ENCODE results near the gene FOXN1.
"Not testable (repeated sequence)": the region's sequence is repeated elsewhere in the genome, so short reads cannot be mapped to it uniquely, and the experiment has no call there.

The FOXN1 gene

DNA sequence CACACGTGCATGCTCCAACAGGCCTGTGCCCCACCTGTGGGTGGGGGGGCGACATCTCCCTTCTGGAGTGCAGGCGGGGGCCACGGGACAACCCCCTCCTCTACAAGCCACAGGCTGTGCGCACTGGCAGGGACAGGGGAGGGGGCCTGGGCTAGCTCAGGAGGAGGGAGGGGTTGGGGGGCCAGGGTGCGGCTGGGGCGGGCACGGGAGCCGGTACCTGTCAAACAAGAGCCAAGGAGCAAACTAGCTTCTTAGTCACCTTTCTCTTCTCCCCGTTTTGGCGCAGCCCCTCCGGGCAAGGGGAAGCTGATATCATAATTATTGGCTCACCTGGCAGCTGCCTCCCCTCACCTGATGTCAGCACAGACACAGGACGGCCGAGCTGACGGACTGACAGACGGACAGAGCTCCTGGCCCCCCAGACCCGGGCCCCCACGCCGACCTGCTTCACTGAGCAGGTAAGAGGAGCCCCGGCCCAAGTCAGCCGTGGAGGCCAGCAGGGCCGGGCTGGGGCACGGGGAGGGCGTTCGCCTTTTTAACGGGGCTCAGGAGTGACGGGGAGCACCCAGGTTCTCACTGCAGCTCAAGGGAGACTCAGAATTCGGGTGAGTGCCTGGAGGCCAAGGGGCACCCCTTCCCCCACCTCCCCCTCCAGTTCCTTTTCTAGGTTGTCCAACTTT, at the start of gene FOXN1:
FOXN1 (plus strand) TSS at position 363 of the 680 bp plus-strand sequence. CDS start 17,622 bp downstream, outside the sequence.
- H3K9me3 ChIP-seq (ENCODE audit: insufficient read depth, low read length): no peaks in the 10 kb centered on the region
- TF ChIP-seq YY1 (IDR thresholded peaks at IDR 0.05; ENCODE audit: insufficient read depth, insufficient read length): no peak
- no peak for TF ChIP-seq ZNF274 (IDR thresholded peaks at IDR 0.05; ENCODE audit: low read depth, low read length)
- no peak for TF ChIP-seq SUZ12 (IDR thresholded peaks at IDR 0.05; ENCODE audit: extremely low read depth, insufficient read depth, insufficient read length)
- peaks cover 9% of the 10 kb centered on the region for H3K4me1 ChIP-seq (ENCODE audit: insufficient read depth, insufficient read length)
- no peaks in the 10 kb centered on the region for H3K27me3 ChIP-seq (ENCODE audit: insufficient read depth, insufficient read length)
- no peak within 1 kb of the TSS for H3K4me3 ChIP-seq (ENCODE audit: insufficient read length, low read depth)
- H3K9ac ChIP-seq (ENCODE audit: insufficient read length, low read depth): no peak within 1 kb of the TSS
- no peaks in the 10 kb centered on the region for H3K36me3 ChIP-seq (ENCODE audit: insufficient read depth, insufficient read length, low read length)
- no peak for DNase-seq (ENCODE audit: low read depth, low spot score)

GRCh38 chr17:28457890-28458289, 48.3 kb upstream of the FOXN1 start:
- no peak for TF ChIP-seq ZNF274 (IDR thresholded peaks at IDR 0.05; ENCODE audit: low read depth, low read length)
- no peak for TF ChIP-seq YY1 (IDR thresholded peaks at IDR 0.05; ENCODE audit: insufficient read depth, insufficient read length)
- TF ChIP-seq SUZ12 (IDR thresholded peaks at IDR 0.05; ENCODE audit: extremely low read depth, insufficient read depth, insufficient read length): no peak
- H3K9ac ChIP-seq (ENCODE audit: insufficient read length, low read depth): no peak overlapping the region
- no peaks in the 10 kb centered on the region for H3K27me3 ChIP-seq (ENCODE audit: insufficient read depth, insufficient read length)
- no peaks in the 10 kb centered on the region for H3K4me1 ChIP-seq (ENCODE audit: insufficient read depth, insufficient read length)
- H3K36me3 ChIP-seq (ENCODE audit: insufficient read depth, insufficient read length, low read length): no peaks in the 10 kb centered on the region
- H3K9me3 ChIP-seq (ENCODE audit: insufficient read depth, low read length): peaks cover 5% of the 10 kb centered on the region; the same call in 1 of the 2 replicates
- H3K4me3 ChIP-seq (ENCODE audit: insufficient read length, low read depth): no peak overlapping the region
- DNase-seq (ENCODE audit: low read depth, low spot score): no peak

- not testable (repeated sequence) for H3K9me3 ChIP-seq (ENCODE audit: insufficient read depth, low read length); H3K27me3 ChIP-seq (ENCODE audit: insufficient read depth, insufficient read length); DNase-seq (ENCODE audit: low read depth, low spot score); H3K4me1 ChIP-seq (ENCODE audit: insufficient read depth, insufficient read length); H3K9ac ChIP-seq (ENCODE audit: insufficient read length, low read depth); H3K36me3 ChIP-seq (ENCODE audit: insufficient read depth, insufficient read length, low read length); H3K4me3 ChIP-seq (ENCODE audit: insufficient read length, low read depth)
Observed at GRCh38 chr17:28458881-28459280, 47.3 kb upstream of the FOXN1 start.

- no peak overlapping the region for H3K9ac ChIP-seq (ENCODE audit: insufficient read length, low read depth)
Observed at GRCh38 chr17:28460901-28461300, 45.2 kb upstream of the FOXN1 start.

GRCh38 chr17:28466001-28466400, 40.1 kb upstream of the FOXN1 start:
- no peaks in the 10 kb centered on the region for H3K36me3 ChIP-seq (ENCODE audit: insufficient read depth, insufficient read length, low read length)
- no peaks in the 10 kb centered on the region for H3K27me3 ChIP-seq (ENCODE audit: insufficient read depth, insufficient read length)
- TF ChIP-seq SUZ12 (IDR thresholded peaks at IDR 0.05; ENCODE audit: extremely low read depth, insufficient read depth, insufficient read length): no peak
- TF ChIP-seq ZNF274 (IDR thresholded peaks at IDR 0.05; ENCODE audit: low read depth, low read length): no peak
- TF ChIP-seq YY1 (IDR thresholded peaks at IDR 0.05; ENCODE audit: insufficient read depth, insufficient read length): no peak
- H3K4me3 ChIP-seq (ENCODE audit: insufficient read length, low read depth): no peak overlapping the region
- no peaks in the 10 kb centered on the region for H3K9me3 ChIP-seq (ENCODE audit: insufficient read depth, low read length)
- H3K9ac ChIP-seq (ENCODE audit: insufficient read length, low read depth): no peak overlapping the region
- peaks cover 2% of the 10 kb centered on the region for H3K4me1 ChIP-seq (ENCODE audit: insufficient read depth, insufficient read length)
- DNase-seq (ENCODE audit: low read depth, low spot score): no peak

More at GRCh38 chr17:28460901-28461300, 45.2 kb upstream of the FOXN1 start:
- H3K27me3 ChIP-seq (ENCODE audit: insufficient read depth, insufficient read length): no peaks in the 10 kb centered on the region
- no peaks in the 10 kb centered on the region for H3K36me3 ChIP-seq (ENCODE audit: insufficient read depth, insufficient read length, low read length)
- no peaks in the 10 kb centered on the region for H3K4me1 ChIP-seq (ENCODE audit: insufficient read depth, insufficient read length)
- no peak for DNase-seq (ENCODE audit: low read depth, low spot score)
- no peak overlapping the region for H3K4me3 ChIP-seq (ENCODE audit: insufficient read length, low read depth)
- peaks cover 5% of the 10 kb centered on the region; the same call in 1 of the 2 replicates for H3K9me3 ChIP-seq (ENCODE audit: insufficient read depth, low read length)
- TF ChIP-seq SUZ12 (IDR thresholded peaks at IDR 0.05; ENCODE audit: extremely low read depth, insufficient read depth, insufficient read length) (no peak), YY1 (IDR thresholded peaks at IDR 0.05; ENCODE audit: insufficient read depth, insufficient read length) (no peak), ZNF274 (IDR thresholded peaks at IDR 0.05; ENCODE audit: low read depth, low read length) (no peak)

GRCh38 chr17:28466521-28467048, 39.6 kb upstream of the FOXN1 start:
- H3K36me3 ChIP-seq (ENCODE audit: insufficient read depth, insufficient read length, low read length): no peaks in the 10 kb centered on the region
- H3K27me3 ChIP-seq (ENCODE audit: insufficient read depth, insufficient read length): no peaks in the 10 kb centered on the region
- TF ChIP-seq YY1 (IDR thresholded peaks at IDR 0.05; ENCODE audit: insufficient read depth, insufficient read length) (no peak), SUZ12 (IDR thresholded peaks at IDR 0.05; ENCODE audit: extremely low read depth, insufficient read depth, insufficient read length) (no peak), ZNF274 (IDR thresholded peaks at IDR 0.05; ENCODE audit: low read depth, low read length) (no peak)
- H3K4me1 ChIP-seq (ENCODE audit: insufficient read depth, insufficient read length): peaks cover 2% of the 10 kb centered on the region
- H3K4me3 ChIP-seq (ENCODE audit: insufficient read length, low read depth): no peak overlapping the region
- no peak for DNase-seq (ENCODE audit: low read depth, low spot score)
- no peak overlapping the region for H3K9ac ChIP-seq (ENCODE audit: insufficient read length, low read depth)
- H3K9me3 ChIP-seq (ENCODE audit: insufficient read depth, low read length): no peaks in the 10 kb centered on the region

- Histone ChIP-seq H3K36me3 (ENCODE audit: insufficient read depth, insufficient read length, low read length) (no peaks in the 10 kb centered on the region), H3K27me3 (ENCODE audit: insufficient read depth, insufficient read length) (no peaks in the 10 kb centered on the region), H3K9me3 (ENCODE audit: insufficient read depth, low read length) (no peaks in the 10 kb centered on the region), H3K4me3 (ENCODE audit: insufficient read length, low read depth) (no peak overlapping the region), H3K4me1 (ENCODE audit: insufficient read depth, insufficient read length) (peaks cover 8% of the 10 kb centered on the region), H3K9ac (ENCODE audit: insufficient read length, low read depth) (no peak overlapping the region)
- TF ChIP-seq SUZ12 (IDR thresholded peaks at IDR 0.05; ENCODE audit: extremely low read depth, insufficient read depth, insufficient read length): no peak
- no peak for TF ChIP-seq ZNF274 (IDR thresholded peaks at IDR 0.05; ENCODE audit: low read depth, low read length)
- TF ChIP-seq YY1 (IDR thresholded peaks at IDR 0.05; ENCODE audit: insufficient read depth, insufficient read length): no peak
- DNase-seq (ENCODE audit: low read depth, low spot score): no peak
Observed at GRCh38 chr17:28467456-28468025, 38.6 kb upstream of the FOXN1 start.

- H3K4me3 ChIP-seq (ENCODE audit: insufficient read length, low read depth); H3K9me3 ChIP-seq (ENCODE audit: insufficient read depth, low read length); H3K4me1 ChIP-seq (ENCODE audit: insufficient read depth, insufficient read length); DNase-seq (ENCODE audit: low read depth, low spot score); H3K27me3 ChIP-seq (ENCODE audit: insufficient read depth, insufficient read length); H3K36me3 ChIP-seq (ENCODE audit: insufficient read depth, insufficient read length, low read length); H3K9ac ChIP-seq (ENCODE audit: insufficient read length, low read depth): not testable (repeated sequence)
Observed at GRCh38 chr17:28468033-28468735, 38.0 kb upstream of the FOXN1 start.

All from NT2/D1 (cell line).